Measurements from ENCODE around the gene FUT2.
"Not testable (repeated sequence)": the region's sequence is repeated elsewhere in the genome, so short reads cannot be mapped to it uniquely, and the experiment has no call there.

Gene FUT2

DNA sequence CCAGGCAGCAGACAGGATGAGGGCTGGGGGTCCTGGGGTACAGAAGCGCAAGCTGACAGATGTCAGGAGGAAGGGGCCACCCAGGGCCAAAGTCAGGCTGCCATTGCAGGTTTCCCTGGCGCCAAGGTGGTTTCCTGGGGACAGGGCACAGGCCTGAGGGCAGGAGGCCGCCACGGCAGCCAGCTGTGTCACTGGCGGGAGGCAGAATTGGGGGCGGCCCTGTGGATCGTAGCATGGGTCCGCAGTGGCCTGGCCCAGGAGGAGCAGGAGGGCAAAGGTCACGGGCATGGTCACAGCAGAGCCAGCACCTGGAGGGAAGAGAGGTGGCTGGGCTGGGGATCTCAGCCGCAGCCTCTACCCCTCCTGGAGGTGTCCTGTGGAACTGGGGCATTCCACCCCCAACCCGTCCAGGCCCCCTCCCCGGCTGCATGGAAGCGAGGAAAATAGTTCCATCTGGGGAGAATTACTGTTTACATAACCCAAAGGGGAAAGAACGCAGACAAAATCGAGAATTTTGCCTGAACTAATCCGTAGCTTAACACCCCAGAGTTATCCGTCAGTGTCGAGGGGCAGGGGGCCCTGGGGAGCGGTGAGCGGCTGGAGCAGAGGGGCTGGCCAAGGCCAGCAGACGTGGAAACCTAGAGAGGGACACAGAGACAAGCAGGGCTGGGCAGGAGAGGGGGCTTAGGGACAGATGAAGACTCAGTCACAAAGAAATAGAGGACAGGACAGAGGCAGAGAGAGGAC lies 24.9 kb upstream of the FUT2 start:
- DNase-seq (ENCODE audit: low read depth) = no peak

DNA sequence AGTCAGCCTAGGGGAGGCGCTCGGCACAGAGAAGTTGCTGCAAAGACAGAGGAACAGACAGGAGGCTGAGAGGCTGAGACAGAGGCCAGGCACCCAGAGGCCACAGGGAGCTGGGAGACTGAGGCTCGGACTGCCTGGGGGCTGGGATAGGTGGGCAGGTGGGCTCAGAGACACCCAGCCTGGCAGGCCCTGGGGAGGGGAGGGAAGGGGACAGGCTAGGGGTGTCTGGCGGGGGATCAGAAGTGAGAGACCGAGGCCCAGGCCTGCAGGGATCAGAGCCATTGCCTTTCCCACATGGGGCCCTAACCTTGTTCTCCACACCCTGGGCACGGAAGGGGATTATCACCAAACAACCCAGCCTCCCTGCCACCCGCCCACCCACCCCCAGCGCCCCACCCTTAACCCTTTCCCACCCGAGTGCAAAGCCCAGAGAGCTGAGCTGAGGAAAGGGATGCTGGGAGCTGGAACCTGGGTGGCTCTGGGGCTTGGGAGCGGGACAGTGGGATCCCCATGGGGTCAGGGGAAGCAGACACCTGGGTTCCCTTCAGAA lies 24.2 kb upstream of the FUT2 start:
- no peak for DNase-seq (ENCODE audit: low read depth)

DNA sequence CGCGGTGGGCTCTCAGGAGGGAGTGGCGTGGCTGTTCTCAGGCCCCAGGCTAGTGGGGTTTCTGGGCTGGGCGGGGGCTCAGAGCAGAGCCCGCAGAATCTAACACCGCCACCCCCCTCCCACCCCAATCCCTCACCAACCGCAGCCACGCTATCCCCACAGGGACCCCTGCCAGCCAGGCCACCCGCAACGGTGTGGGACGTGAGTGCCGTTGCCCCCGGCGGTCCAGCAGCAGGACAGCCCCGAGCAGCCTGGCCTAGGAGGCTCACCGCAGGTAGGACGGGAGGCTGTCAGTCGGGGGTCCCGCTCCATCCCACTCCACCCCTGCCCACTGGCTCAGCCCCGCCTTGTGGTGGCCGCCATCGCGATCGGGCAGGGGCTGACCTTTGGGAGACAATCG lies 22.8 kb upstream of the FUT2 start, which contains the start of gene NTN5:
TSS of gene NTN5 (minus strand) at position 24 of the 400 bp plus-strand sequence. CDS start 2,031 bp downstream, outside the sequence.
- DNase-seq (ENCODE audit: low read depth) = no peak

DNA sequence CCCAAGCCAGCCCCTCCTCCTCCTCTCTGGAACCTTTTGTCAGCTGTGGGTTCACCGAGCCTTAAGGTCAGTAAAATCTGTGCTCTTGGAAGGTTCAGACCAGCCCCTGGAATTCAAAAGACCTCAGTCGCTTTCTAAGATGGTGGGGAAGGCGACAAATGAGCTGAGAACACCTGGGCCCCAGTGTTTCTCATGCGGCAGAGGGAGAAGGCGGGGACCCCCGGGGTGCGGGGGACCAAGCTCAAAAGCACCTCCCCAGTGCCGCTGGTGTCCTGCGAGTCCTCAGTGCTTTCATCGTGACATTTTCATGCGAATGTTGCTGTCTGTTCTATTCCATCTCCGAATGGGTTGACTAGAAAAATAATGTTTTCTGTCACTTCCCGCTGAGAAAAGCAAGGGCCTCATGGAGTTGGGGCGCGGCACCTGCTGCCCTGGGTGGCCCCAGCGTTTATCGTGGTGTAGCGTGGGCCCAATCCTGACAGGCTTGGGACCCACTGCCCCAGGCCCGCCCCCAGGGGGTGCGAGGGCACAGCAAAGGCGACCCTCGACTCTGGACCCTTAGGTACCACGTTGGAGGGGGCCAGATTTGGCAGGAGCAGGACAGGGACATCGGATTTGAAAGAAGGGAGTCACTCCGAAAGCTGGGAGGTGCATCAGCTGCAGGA lies 22.2 kb upstream of the FUT2 start:
- DNase-seq (ENCODE audit: low read depth) = no peak

DNA sequence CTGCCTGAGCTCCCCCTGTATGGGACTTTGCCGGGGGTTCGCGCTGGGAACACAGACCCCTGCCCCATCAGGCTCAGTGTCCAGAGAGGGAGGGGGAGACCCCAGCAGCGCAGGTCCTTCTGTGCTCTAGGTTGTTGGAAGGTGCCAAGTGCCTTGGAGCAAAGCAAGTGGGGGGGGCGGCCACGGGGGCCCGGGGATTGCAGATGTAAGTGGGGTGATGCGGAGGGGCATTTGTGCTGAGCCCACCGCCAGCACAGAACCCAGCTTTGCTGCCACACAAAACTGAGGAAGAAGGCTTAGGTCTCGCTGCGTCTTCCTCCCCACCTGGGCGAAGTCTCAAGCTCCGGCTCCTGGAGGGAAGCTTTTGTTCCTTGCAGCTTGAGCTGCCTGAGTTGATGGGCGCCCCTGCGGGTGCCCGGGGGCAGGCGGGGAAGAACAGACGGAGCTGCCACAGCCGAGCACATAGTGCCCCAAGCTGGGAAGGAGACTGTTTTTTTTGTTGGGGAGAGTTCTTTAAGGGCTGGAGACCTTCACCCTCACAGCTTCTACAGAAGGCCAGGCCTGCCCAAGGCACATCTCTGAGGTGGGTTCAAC lies 21.5 kb upstream of the FUT2 start:
- DNase-seq (ENCODE audit: low read depth) = no peak

DNA sequence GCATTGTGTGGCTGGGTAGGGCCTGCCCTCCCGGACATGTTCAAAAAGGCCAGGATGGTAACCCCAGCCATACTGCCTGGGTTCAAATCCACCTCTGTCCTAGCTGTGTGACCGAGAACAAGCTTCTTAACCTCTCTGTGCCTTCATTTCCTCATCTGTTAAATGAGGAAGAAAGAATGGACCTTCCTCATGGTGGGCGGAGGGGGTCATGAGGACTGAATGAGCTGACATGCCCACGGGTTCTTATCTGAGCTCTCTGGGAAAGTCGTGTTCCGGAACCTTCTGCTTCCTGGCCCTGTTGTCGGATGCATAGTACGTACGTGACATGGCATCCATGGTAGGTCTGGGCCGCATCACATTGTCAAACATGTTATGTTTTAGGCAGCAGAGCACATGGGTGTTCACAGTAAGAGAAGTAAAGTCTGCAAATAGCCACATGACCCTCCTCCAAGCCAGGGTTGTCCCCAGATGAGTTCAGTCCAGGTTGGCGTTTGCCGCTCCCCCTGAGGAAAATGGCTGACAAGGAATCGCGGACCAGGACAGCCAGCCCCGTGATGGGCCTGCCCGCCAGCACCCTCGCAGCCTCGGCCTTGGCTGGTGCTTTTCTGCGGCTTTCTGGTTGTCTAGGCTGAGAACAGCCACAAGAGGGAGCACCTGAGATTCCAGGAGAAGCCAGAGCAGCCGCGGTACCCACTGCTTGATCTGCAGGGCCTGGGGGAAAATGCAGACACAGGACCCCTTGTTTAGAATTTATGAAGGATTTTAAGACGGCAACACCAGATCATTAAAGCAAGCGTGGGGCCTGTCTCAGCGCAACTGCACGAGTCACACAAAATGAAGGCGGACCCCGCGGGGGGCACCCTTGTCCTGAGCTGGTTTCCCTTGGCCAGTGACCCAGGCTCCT lies 20.6 kb upstream of the FUT2 start:
- peak; percentile 51 for DNase-seq (ENCODE audit: low read depth)

DNA sequence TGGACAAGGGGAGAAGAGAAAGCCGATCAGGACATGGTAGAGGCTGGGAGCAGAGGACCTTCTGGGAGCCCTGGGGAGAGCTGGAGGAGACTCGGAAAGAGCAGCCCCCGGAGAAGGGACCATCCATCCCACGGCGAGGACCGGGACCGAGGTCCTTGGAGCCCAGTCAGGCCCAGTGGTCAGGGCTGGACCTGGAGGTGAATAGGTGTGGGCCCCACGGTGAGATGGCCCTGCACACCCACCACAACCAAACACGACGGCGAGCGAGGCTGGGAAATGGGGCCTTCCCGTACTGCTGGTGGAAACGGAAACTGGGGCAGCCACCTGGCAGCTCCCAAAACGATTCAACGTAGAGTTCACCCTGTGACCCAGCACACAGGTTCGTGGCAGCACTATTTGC lies 19.3 kb upstream of the FUT2 start:
- DNase-seq (ENCODE audit: low read depth) = no peak

DNA sequence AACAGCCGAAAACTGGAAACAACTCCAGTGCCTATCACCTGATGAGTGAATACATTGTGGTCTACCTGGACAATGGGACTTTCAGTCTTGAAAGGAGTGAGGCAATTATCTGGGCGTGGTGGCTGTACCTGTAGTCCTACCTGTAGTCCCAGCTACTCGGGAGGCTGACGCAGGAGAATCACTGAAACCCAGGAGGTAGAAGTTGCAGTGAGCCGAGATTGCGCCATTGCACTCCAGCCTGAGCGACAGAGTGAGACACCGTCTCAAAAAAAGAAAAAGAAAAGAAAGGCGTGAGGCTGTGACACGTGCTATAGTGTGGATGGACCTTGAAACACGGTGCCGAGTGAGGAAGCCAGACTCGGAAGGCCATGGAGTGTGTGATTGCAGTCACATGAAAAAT lies 18.9 kb upstream of the FUT2 start:
- no peak for DNase-seq (ENCODE audit: low read depth)

DNA sequence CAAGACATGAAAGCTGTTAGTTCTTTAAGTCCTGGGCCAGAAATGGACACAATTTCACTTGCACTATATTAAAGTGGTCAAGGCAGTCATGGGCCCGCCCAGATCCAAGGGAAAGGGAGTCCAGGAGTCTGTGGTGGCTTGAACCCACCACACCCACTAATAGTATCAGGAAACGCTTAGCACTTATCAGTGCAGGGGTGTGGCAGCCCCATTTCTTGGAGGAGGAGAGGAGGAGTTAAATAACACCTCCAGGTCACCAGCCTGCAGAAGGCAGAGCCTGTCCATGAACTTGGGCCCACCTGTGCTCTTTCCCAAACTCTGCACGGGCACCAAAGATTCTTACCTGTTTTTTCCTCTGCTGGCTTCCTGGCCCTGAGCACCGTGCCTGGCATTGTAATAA lies 17.6 kb upstream of the FUT2 start:
- DNase-seq (ENCODE audit: low read depth) = no peak

DNA sequence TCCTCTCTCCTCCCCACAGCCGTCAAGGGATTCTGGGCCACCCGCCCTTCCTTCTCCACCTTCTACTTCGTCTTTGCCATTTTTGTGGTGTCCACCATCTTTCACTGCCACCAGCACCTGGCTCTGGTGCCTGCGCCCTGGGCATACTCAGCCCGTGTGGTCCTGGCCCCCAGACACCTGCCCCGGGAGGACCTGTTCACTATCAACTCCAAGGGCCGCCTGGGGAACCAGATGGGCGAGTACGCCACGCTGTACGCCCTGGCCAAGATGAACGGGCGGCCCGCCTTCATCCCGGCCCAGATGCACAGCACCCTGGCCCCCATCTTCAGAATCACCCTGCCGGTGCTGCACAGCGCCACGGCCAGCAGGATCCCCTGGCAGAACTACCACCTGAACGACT lies 15.8 kb upstream of the FUT2 start:
- DNase-seq (ENCODE audit: low read depth) = not testable (repeated sequence)

DNA sequence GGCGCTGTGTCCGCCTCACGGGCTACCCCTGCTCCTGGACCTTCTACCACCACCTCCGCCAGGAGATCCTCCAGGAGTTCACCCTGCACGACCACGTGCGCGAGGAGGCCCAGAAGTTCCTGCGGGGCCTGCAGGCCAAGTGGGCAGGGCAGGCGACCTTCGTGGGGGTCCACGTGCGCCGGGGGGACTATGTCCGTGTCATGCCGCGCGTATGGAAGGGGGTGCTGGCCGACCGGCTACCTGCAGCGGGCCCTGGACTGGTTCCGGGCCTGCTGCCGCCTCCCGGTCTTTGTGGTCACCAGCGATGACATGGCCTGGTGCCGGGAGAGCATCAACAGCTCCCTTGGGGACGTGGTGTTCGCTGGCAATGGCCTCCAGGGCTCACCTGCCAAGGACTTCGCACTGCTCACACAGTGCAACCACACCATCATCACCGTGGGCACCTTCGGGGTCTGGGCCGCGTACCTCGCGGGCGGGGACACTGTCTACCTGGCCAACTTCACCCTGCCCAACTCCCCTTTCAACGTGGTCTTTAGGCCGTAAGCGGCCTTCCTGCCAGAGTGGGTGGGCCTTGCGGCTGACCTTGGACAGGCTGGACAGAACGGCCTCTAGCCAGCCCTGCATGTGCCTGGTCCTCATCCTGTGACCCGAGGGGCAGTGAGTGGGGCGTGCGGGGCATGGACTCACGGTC lies 15.2 kb upstream of the FUT2 start:
- DNase-seq (ENCODE audit: low read depth) = no peak

DNA sequence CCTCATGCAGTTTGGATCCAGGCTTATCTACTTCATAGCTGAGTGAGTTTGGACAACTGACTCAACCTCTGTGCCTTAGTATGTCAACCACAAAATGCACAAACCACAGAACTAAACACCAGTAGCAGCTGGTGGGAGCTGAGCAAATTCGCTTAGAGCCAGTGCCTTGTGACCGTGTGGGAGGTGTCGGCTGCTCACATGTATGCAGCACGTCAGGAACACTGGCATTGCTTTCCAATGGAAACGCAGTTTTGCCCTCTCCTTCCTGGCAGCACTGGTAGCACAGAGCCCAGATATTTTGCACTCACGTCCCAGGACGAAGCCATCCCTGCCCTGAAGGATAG lies 14.7 kb upstream of the FUT2 start:
- peak; percentile 60 for DNase-seq (ENCODE audit: low read depth)

DNA sequence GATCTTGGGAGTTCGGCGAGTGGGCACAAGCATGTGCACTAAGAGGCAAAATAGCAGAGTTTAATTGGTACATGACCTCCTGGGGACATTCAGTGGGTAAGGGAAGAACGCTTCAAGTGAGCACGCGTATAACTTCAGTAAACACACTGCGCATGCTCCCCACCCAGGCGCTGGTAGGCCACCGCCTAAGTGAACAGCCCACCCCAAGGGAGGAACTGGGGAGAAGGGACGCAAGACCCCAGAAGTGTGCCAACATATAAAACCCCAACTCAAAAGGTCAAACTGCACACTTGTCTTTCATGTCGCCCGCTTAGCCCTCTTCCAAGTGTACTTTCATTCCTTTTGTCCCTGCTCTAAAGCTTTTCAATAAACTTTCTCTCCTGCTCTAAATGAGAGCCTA lies 12.4 kb upstream of the FUT2 start:
- no peak for DNase-seq (ENCODE audit: low read depth)

DNA sequence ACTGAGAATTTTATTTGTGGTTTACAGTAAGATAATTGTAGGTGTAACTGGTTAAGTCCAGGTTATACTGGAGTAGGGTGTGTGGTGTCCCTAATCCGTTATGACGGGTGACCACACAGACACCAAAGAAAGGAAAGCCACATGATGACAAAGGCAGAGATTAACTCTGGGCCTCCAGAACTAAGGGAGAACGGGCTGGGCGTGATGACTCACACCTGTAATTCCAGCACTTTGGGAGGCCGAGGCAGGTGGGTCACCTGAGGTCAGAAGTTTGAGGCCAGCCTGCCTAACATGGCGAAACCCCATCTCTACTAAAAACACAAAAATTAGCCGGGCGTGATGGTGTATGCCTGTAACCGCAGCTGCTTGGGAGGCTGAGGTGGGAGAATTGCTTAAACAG lies 10.2 kb upstream of the FUT2 start:
- no peak for DNase-seq (ENCODE audit: low read depth)

DNA sequence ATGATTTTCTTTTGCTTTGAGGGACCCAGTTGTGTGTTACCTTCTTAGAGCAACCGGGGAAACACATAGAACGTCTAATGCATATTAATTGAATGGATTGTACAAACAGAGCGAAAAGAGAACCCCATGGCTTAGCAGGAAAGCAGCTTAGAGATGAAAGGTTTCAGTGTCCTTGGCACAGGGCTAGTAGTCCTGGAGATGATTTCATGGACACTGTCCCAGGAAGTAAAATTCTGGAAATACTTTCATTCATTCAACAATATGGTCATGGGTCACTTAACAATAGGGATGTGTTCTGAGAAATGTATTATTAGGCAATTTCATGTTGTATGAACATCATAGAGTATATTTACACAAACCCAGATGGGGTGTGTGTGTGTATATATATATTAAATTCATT lies 9.7 kb upstream of the FUT2 start:
- DNase-seq (ENCODE audit: low read depth) = no peak

DNA sequence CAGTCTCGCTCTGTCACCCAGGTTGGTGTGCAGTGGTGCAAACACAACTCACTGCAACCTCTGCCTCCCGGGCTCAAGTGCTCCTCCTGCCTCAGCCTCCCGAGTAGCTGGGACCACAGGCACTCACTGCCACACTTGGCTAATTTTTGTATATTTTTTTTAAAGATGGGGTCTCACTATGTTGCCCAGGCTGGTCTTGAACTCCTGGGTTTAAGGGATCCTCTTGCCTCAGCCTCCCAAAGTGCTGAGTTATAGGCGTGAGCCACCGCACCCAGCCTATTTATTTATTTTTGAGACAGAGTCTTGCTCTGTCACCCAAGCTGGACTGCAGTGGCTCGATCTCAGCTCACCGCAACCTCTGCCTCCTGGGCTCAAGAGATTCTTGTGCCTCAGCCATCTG lies 9.1 kb upstream of the FUT2 start:
- DNase-seq (ENCODE audit: low read depth) = not testable (repeated sequence)

DNA sequence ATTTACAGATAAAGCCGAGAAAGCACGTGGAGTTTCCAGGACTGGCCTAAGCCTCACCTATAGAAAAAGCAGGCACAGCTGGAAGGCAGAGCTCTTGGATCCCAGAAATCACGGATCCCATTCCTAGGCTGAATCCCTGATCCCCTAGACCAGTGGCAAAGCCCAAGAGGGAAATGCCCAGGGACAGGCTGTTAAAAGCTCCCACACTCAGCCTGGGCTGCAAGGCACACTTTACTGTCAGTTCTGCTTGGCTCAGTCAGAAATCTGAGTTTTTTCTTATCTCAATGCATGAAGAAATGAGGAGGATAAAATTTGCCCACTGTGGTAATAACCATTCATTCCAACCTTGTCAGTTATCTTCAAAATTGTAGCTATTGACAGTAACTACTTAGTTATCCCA lies 8.0 kb upstream of the FUT2 start:
- DNase-seq (ENCODE audit: low read depth) = no peak

DNA sequence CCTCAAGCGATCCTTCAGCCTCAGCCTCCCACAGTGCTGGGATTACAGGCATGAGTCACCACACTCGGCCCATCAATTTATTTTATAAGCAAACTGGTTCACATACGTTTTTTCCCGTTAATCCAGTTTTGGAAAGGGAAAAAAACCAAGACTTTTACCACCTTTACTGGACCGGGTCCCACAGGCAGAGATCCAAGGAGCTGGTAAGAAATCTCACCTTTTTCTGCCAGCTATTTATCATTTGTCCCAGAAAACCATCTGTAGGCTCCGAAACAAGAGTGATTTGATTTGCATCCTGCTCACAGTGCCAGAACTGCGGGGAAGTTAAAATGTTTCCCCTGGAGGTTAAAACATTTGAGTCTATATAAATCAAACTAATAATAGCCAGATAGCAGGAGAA lies 6.3 kb upstream of the FUT2 start:
- DNase-seq (ENCODE audit: low read depth) = no peak

DNA sequence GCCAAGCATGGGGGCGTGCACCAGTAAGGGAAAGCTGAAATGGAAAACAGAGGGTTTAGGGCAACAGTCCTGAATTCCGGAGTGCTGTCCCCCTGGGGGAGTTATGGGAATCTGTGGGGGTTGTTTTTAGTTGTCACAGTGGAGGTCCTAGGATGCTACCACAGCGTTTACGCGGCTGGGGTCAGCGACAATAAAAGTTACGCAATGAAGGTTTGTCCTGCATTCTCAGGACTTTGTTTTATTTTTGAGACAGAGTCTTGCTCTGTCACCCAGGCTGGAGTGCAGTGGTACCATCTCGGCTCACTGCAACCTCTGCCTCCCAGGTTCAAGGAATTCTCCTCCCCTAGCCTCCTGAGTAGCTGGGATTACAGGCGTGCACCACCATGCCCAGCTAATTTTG lies 2.1 kb upstream of the FUT2 start:
- DNase-seq (ENCODE audit: low read depth) = not testable (repeated sequence)

DNA sequence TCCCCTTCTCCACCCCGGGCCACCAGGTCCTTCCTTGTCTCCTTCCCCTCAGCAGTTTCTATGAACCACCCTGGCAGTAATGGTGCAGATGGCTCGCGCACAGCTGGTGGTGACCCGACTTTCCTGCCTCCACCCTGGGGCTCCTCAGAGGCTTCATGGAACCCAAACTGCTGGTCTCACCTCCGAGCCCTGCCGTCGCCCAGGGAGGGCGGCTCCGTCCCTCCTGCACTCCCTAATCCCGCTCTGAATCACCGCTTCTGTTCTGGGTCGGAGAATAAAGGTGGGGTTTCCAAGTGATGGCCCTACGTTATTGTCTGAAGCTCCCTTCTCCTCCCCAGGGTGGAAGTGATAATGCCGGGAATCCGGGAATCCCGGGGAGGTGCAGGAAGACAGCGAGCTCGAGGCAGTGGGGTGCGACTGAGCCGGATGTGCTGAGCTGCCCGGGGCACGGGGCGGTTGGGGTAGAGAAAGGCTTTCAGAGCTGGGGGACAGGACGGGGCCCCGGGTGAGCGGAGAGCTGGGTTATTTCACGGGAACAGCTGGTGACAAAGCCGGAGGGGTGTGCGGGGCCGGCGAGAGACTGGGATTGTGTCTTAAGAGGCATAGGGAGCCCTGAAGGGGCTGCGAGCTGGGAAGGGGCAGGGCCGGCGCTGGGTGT lies 711 bp downstream of the FUT2 start:
- DNase-seq (ENCODE audit: low read depth) = no peak

DNA sequence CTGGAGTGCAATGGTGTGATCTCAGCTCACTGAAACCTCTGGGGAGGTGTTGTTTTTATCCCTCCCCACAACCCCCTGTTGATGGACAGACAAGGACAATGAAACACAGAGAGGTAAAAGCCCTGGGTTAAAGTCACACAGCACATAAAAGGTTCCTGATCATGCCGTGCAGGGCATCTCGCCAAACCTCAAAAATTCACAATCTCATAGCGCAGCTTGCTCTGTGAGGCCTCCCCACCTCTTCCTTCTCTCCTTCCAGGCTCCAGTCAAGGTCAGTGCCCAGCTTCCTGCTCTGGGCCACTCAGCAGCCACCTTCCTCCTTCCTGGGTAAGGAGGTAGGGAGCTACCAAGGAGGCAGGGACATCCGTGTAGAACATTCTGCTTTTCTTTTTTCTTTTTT lies 2.3 kb downstream of the FUT2 start:
- peak; percentile 86 for DNase-seq (ENCODE audit: low read depth)
